HG02610 (cell line): ENCODE data around the gene NFRKB.
"Not testable (repeated sequence)": the region's sequence is repeated elsewhere in the genome, so short reads cannot be mapped to it uniquely, and the experiment has no call there.

ENCODE experiments used
- ATAC-seq: cut with Tn5 transposase; IDR thresholded peaks from one replicate; pipeline ENCODE4 v1.9.1; 2021; ENCODE audit warnings: mild to moderate bottlenecking, moderate library complexity; ENCODE audit not compliant: unreplicated experiment

NFRKB gene

DNA sequence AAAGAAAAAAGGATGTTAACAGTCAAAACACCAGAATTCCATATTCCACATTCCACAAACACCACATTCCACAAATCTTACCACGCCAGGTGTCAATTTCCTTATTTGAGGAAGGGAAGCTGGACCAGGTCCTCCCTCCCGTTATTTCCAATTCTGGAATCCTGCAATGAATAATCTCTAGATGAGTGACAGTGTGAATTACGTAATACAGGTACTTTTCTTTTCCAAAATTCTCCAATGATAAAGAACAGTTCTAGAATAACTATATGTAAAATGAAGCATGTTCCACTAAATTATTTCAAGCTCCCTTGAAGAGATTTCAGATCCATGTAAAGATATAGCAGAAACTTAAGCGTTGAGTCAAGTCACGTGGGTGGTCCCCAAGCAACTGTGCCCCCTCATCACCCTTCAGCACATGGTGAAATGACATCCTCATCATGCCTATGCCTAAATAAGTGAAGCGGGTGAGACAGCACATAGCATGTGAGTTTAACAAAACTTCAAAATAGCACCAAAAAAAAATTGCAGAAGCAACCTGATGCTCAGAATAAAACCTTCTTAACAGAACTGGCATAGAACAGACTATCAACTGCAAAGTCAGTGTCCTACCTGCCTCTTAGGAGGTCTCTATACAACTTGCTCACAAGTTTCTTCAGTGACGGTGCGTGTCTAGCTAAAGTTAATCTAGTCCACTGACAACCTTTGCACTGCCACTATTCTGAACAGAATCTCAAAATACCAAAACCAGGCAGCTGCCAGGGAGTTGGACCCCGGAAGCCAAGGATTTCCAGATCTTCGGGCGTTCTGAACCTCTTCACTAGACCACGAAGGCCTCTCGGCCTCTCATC is 876 bp downstream of the NFRKB start:
- ATAC-seq, result no peak

- ATAC-seq, result no peak
Measured at GRCh38 chr11:129888451-129888850, 6.9 kb downstream of the NFRKB start.

DNA sequence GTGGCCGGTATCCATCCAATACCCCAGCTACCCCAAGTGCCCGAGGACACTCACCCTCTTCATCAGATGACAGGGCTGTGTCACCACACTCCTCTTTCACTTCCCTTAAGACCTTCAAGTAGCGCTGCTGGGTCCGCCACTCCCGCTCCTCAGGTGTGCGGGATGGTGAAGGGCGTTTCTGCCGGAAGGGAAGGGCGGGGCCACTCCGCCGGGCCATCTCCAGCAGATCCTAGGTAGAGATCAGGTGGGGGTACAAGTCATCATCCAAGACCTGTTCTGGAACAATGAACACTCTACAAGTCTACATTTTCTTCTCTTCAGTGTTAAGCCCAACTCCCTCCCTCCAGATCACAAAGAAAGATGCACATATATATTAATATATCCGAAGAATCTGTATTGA is 10.0 kb downstream of the NFRKB start:
- ATAC-seq, result no peak

GRCh38 chr11:129884581-129884980 is 10.8 kb downstream of the NFRKB start:
- no peak for ATAC-seq

GRCh38 chr11:129881570-129882170 is 13.7 kb downstream of the NFRKB start:
- ATAC-seq, result no peak

DNA sequence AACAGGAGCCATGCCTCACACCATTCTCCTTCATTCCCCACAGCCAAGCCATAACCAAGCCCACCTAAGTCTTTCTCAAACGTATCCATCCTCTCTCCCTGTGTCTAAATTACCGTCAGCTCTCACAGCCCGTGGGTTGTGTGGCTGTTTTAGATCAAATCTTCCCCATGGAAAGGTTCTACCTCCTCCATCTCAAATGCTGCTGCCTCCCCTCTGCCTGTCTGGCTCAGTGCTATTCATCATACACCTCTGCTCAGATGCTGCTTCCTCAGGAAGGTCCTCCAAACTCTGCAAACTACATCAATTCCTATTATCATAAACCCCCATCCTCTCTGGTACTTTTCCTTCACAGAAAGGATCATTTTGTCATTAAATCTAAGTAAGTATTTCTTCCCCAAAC is 15.1 kb downstream of the NFRKB start:
- ATAC-seq, result no peak

DNA sequence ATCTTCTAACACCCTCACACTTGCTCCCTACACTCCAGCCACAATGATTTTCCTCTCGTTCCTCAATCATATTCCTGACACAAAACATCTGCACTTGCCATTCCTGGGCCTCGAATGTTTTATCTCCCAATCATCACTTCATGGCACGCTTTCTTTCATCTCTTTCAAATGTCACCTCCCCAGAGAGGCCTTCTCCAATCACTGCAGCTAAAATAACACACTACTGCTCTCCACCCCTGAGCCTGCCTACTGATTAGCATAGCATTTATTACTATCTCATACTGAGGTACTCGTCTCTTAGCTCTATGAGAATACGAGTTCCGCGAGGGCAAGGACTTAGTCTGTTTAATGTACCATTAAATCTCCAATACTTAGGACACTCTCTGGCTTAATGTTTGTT is 23.5 kb downstream of the NFRKB start:
- ATAC-seq, result no peak

DNA sequence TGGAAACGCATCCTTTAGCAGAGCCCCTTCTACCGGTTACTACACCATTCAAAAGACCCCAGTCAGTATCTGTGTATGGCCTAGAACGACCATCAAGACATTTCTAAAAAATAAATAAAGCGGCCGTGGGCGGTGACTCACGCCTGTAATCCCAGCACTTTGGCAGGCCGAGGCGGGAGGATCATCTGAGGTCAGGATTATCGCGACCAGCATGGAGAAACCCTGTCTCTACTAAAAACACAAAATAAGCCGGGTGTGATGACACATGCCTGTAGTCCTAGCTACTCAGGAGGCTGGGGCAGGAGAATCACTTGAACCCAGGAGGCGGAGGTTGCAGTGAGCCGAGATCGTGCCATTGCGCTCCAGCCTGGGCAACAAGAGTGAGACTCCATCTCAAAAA is 26.8 kb downstream of the NFRKB start:
- not testable (repeated sequence) for ATAC-seq

DNA sequence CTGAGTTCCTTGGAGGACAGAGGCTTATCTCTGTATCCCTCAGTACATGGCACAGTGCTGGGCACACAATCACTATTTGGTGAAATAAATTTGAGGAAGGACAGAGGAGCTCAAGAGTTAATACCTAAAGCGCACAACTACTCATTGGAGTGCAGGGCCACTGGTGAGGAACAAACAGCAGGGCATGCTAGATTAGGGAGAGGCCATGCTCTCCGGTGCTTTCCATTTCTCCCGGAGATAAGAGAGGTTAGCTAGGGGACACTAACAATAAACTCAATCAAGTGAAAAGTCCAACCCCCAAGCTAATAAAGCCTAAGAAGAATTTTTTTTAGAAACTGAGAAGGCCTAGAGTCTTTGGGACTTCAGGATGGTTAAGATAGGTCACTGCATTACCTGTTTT is 29.1 kb downstream of the NFRKB start:
- no peak for ATAC-seq

GRCh38 chr11:129865701-129866100 is 29.7 kb downstream of the NFRKB start:
- no peak for ATAC-seq

- no peak for ATAC-seq
Measured at GRCh38 chr11:129864811-129865210, 30.6 kb downstream of the NFRKB start.

- no peak for ATAC-seq
Measured at GRCh38 chr11:129861702-129862522, 33.5 kb downstream of the NFRKB start.

DNA sequence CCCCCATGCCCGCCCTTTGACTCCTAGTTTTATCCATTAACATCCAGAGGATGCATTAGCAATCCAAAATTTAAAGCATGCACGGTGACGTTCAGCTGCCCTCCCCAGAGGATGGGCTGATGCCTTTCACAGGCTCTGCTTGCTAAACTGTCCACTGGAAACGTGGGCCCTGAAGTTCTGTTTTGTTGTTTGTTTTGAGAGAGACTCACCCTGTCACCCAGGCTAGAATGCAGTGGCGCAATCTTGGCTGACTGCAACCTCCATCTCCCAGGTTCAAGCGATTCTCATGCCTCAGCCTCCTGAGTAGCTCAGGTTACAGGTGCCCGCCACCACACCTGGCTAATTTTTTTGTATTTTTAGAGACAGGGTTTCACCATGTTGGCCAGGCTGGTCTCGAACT is 39.3 kb downstream of the NFRKB start:
- no peak for ATAC-seq

DNA sequence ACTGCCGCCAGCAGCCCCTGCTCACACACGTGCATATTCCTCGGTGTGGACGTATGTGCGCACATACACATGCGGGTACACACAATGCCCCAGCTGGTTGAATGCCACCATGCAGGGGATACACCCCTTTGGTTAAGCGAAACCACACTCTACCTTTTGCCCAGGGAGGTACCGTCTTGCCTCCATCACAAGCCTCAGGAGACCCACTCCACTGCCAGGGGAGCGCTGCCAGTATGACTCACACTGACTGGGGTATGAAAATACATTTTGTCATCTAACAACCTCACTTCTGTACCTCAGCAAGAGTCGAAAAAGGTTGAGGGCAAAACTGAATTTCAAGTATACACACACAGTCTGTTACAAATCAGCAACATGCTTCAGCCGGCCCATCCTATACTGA is 40.3 kb downstream of the NFRKB start:
- ATAC-seq, result no peak

GRCh38 chr11:129854232-129854805 is 41.1 kb downstream of the NFRKB start:
- ATAC-seq, result no peak

GRCh38 chr11:129853518-129854231 is 41.7 kb downstream of the NFRKB start:
- ATAC-seq, result no peak

DNA sequence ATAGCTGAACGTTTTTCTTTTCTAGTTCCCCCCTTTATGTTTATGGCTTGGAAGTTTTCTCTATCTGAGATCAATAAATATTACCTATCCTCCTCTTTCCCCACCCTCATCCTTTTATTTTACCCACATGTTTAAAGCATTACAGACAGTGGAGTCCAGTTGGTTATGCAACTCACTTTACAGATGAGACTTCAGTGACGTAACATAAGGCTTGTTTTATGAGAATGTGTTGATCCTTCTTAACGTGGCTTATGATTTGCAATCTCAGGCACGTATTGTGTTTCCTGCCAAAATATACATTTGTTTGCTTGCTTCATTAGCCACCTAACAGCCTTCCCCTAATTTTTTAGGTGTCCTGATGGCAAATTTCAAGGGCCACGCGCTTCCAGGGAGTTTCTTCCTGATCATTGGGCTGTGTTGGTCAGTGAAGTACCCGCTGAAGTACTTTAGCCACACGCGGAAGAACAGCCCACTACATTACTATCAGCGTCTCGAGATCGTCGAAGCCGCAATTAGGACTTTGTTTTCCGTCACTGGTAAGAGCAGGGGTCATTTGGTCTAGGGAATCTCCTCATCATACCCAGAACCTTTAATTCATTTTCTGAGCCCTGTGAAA is 43.1 kb downstream of the NFRKB start:
- ATAC-seq, result no peak

GRCh38 chr11:129849447-129850130 is 45.8 kb downstream of the NFRKB start:
- ATAC-seq, result no peak

DNA sequence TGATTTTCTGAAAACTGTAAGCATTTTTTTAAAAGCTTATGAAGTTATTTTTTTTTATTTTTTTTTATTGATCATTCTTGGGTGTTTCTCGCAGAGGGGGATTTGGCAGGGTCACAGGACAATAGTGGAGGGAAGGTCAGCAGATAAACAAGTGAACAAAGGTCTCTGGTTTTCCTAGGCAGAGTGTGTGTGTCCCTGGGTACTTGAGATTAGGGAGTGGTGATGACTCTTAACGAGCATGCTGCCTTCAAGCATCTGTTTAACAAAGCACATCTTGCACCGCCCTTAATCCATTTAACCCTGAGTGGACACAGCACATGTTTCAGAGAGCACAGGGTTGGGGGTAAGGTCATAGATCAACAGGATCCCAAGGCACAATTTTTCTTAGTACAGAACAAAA is 48.0 kb downstream of the NFRKB start:
- ATAC-seq, result not testable (repeated sequence)
